Activated naive CD8-positive, alpha-beta T cell treated with anti-CD3 and anti-CD28 coated beads, Interleukin-2, amount 10 ng/mL, durations not matched to agents 7 days and 5 days (primary cell): ENCODE measurements around the gene YKT6. TPM values are rescaled to one million over a fixed set of nuclear protein-coding genes. Genes with fewer than 3 reads are reported as not detected.

Experiments
- ATAC-seq: fragments of 150-1000 bp; cut with Tn5 transposase; one replicate; pipeline ENCODE4 v1.10.0; 2021; ENCODE audit warnings: low read depth, moderate library complexity
- POLR2A ChIA-PET: fragments of 350-600 bp; sonication (Branson Sonifier 250); formaldehyde crosslinking; loops from one replicate; lab custom pipeline; 2021; ENCODE audit warnings: antibody characterized with exemption; lab: Charles Lee
- DNase-seq: peaks from one replicate; pipeline ENCODE4 v3.0.0; 2021
- H3K27ac Mint-ChIP-seq: one replicate; pipeline ENCODE4 v1.8.0; 2022; ENCODE audit warnings: mild to moderate bottlenecking, mixed read lengths
- H3K27me3 Mint-ChIP-seq: one replicate; pipeline ENCODE4 v1.8.0; 2022; ENCODE audit warnings: mild to moderate bottlenecking, moderate library complexity, mixed read lengths
- H3K36me3 Mint-ChIP-seq: one replicate; pipeline ENCODE4 v1.8.0; 2021; ENCODE audit warnings: mild to moderate bottlenecking, mixed read lengths
- H3K4me1 Mint-ChIP-seq: one replicate; pipeline ENCODE4 v1.8.0; 2021; ENCODE audit warnings: mixed read lengths
- H3K4me3 Mint-ChIP-seq: one replicate; pipeline ENCODE4 v1.8.0; 2022; ENCODE audit warnings: mild to moderate bottlenecking, moderate library complexity, mixed read lengths
- H3K9me3 Mint-ChIP-seq: one replicate; pipeline ENCODE4 v1.8.0; 2021; ENCODE audit warnings: mixed read lengths
- total RNA-seq, 2 experiments: library from RNA; stranded (reverse); gene quantifications; one replicate each; pipeline ENCODE4 v1.2.3, GENCODE V29; 2021

Gene YKT6
- total RNA-seq, 2 experiments from 2014 or later: 58.9 to 62.4 TPM

DNA sequence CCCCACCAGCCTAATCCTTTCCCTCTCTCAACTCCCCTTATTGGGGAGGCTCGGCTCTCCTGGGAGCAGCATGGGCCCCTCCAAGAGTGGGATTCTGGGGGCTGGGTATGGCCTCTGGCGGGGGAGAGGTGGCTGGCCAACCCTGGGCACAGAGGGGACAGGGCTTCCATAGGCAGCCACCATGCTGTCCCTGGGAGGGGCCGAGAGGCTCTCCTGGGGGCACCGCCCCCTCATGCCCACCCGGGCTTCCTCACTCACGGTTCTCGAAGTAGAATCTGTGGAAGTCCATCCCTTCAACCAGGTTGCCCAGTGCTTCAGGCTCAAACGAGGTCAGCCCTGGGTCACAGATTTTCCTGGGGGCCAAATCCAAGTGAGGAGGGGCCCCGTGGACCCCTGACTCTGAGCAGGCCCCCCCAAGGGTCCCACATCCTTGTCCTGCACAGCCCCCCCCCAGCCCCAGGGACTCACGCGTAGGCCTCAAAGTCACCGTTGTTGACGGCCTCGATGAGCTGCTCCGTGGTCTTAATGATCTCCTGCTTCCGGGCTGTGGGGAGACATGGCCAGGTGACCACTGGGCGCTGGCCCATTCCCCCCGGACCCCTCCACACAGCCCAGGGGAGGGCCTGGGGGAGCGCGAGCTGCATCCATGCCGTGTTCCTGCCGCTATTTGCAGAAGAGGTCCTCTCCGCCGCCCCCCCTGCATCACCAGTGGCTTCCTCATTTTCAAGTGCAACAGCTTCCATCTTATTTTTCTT, 19.8 kb downstream of the YKT6 start:
- ATAC-seq (no peak), DNase-seq (no peak)
- POLR2A ChIA-PET: no interaction called here
- Mint-ChIP-seq H3K9me3 (no peaks in the 10 kb centered on the region), H3K4me3 (no peak overlapping the region), H3K27ac (no peak overlapping the region), H3K27me3 (no peaks in the 10 kb centered on the region), H3K36me3 (no peaks in the 10 kb centered on the region), H3K4me1 (no peaks in the 10 kb centered on the region)

DNA sequence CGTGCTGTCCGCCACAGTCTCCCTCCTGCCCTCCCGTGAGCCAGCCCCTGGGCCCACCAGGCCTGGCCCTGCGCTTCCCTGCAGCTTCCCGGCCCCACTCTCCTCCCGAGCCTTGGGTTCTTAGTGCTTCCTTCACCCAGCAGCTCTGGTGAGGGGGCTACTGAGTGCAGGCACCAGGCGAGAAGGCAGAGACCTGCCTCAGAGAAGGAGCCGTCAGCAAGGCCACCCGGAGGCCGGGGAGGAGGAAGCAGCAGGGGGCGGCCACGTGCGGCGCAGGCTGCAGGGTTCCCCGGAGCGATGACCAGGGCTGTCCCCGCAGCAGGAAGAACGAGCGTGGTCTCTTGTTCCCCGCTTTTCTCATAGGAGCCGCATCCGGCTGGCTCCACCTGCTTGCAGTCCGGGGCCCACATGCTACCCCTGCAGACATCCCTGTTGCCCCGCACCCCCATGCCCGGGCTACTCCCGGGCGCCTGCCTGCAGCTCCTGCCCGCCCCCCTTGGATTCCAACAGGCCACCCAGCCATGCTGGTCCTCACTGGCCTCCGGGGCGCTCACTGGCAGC, 20.5 kb downstream of the YKT6 start:
- H3K4me3 Mint-ChIP-seq: no peak overlapping the region
- no peak for ATAC-seq
- no peak for DNase-seq
- no peaks in the 10 kb centered on the region for H3K9me3 Mint-ChIP-seq
- no peaks in the 10 kb centered on the region for H3K27me3 Mint-ChIP-seq
- H3K27ac Mint-ChIP-seq: no peak overlapping the region
- POLR2A ChIA-PET: no interaction called here
- no peaks in the 10 kb centered on the region for H3K4me1 Mint-ChIP-seq
- H3K36me3 Mint-ChIP-seq: no peaks in the 10 kb centered on the region

DNA sequence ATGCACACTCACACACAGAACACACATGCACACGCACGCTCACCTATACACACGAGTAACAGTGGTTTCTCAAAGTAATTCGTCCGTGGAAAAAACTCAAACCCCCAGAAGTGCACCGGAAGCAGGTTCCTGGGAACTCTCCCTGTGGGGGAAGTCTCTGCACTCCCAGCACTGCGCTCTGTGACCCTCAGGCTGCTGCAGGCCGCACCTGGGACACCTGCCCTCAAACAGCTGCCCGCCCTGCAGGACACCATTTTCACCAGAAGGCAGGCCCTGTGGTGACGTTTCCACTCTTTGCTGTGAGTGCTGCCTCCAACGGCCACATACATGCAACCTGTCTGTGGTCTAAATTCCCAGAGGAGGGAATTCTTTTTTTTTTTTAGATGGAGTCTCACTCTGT, 21.3 kb downstream of the YKT6 start:
- no peak for ATAC-seq
- Mint-ChIP-seq H3K36me3 (no peaks in the 10 kb centered on the region), H3K9me3 (no peaks in the 10 kb centered on the region), H3K27ac (no peak overlapping the region), H3K4me1 (no peaks in the 10 kb centered on the region), H3K27me3 (no peaks in the 10 kb centered on the region), H3K4me3 (no peak overlapping the region)
- POLR2A ChIA-PET: no interaction called here
- DNase-seq: no peak

GRCh38 chr7:44222776-44223261, 22.0 kb downstream of the YKT6 start:
- Mint-ChIP-seq H3K27me3 (no peaks in the 10 kb centered on the region), H3K4me1 (no peaks in the 10 kb centered on the region), H3K27ac (no peak overlapping the region), H3K36me3 (no peaks in the 10 kb centered on the region), H3K9me3 (no peaks in the 10 kb centered on the region), H3K4me3 (no peak overlapping the region)
- peak; percentile 26 for DNase-seq
- POLR2A ChIA-PET: no interaction called here
- ATAC-seq: no peak

GRCh38 chr7:44223362-44224079, 22.7 kb downstream of the YKT6 start:
- H3K36me3 Mint-ChIP-seq: no peaks in the 10 kb centered on the region
- no peak overlapping the region for H3K4me3 Mint-ChIP-seq
- POLR2A ChIA-PET: no interaction called here
- H3K27ac Mint-ChIP-seq: no peak overlapping the region
- no peaks in the 10 kb centered on the region for H3K4me1 Mint-ChIP-seq
- no peaks in the 10 kb centered on the region for H3K9me3 Mint-ChIP-seq
- no peaks in the 10 kb centered on the region for H3K27me3 Mint-ChIP-seq
- no peak for DNase-seq
- ATAC-seq: no peak

DNA sequence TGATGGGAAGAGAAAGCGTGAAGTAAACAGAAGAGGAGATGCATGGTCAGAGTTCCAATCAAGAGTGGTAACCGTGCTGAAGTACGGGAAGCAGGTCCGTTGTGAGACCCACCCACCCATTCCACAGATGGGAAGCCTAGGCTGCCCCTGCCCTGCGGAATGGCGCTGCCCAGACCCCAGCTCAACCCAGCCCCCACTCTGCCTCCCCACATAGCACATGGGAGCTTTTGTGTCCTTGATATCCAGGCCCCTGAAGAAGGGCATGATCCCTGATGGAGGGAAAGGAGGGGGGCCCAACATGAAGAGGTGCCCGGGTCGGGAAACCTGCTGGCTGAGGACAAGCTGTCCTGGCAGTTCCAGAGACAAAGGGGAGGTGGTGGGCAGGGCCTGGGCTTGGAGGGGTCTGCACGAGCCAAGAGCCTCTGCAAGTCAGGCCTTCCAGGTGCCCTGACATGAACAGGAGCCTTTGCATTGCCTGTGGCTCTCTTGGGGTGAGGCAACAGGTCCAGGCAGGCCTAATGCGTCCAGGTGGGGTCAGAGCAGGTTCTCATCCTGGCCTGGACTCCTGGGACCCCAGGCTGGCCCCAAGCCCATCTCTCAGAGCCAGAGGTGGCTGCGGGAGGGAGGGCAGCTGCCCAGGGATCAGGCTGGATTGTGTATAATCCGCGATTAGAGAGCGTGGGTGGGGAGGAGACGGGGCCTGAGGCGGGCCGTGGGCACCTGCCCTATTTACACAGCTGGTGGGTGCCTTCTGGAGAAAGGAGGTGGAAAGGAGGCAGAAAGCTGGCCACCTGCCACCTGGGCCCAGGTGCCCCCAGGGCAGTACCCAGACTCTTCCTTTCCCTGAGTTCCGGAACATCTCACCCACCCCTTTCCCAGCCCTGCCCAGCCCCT, 23.5 kb downstream of the YKT6 start:
- no peaks in the 10 kb centered on the region for H3K36me3 Mint-ChIP-seq
- no peak for ATAC-seq
- no peak overlapping the region for H3K4me3 Mint-ChIP-seq
- H3K27ac Mint-ChIP-seq: no peak overlapping the region
- no peaks in the 10 kb centered on the region for H3K27me3 Mint-ChIP-seq
- no peaks in the 10 kb centered on the region for H3K9me3 Mint-ChIP-seq
- POLR2A ChIA-PET: interaction anchor here (0.8 kb wide), 1 partner anchor 24 kb away, joined by 4 read pairs; the partner anchor contains the start of gene YKT6
- no peak for DNase-seq
- no peaks in the 10 kb centered on the region for H3K4me1 Mint-ChIP-seq

DNA sequence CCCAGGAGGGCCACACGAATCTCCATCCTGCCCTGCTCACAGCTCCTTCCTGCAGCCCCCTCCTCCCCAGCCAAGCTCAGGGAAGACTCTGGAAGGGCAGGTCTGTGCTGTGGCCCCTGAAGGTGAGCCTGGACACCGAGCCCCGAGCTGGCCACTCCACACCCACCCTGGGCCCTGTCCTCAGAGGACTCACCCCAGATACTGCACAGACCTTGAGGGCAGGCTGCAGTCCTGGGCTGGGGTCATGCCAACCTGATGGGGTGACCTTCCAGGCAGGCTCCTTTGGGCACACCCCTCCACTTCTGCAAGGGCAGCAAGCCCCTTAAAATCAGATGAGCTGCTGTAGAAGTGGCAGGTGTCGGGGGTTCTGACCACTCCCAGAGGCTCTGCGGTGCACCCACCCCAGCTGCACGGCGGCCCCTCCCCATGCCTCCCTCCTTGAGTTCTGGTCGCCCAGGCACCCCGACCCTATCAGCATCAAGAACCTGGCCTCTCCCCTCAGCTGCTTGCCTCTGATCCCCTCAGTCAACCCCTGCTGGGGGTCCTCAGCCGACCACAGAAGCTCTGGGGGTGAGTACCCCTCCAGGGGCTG, 24.3 kb downstream of the YKT6 start:
- no peak overlapping the region for H3K27ac Mint-ChIP-seq
- POLR2A ChIA-PET: interaction anchor here (0.8 kb wide), 1 partner anchor 24 kb away, joined by 4 read pairs; the partner anchor contains the start of gene YKT6
- no peaks in the 10 kb centered on the region for H3K9me3 Mint-ChIP-seq
- H3K4me3 Mint-ChIP-seq: no peak overlapping the region
- H3K4me1 Mint-ChIP-seq: no peaks in the 10 kb centered on the region
- no peaks in the 10 kb centered on the region for H3K36me3 Mint-ChIP-seq
- ATAC-seq (no peak), DNase-seq (no peak)
- no peaks in the 10 kb centered on the region for H3K27me3 Mint-ChIP-seq

DNA sequence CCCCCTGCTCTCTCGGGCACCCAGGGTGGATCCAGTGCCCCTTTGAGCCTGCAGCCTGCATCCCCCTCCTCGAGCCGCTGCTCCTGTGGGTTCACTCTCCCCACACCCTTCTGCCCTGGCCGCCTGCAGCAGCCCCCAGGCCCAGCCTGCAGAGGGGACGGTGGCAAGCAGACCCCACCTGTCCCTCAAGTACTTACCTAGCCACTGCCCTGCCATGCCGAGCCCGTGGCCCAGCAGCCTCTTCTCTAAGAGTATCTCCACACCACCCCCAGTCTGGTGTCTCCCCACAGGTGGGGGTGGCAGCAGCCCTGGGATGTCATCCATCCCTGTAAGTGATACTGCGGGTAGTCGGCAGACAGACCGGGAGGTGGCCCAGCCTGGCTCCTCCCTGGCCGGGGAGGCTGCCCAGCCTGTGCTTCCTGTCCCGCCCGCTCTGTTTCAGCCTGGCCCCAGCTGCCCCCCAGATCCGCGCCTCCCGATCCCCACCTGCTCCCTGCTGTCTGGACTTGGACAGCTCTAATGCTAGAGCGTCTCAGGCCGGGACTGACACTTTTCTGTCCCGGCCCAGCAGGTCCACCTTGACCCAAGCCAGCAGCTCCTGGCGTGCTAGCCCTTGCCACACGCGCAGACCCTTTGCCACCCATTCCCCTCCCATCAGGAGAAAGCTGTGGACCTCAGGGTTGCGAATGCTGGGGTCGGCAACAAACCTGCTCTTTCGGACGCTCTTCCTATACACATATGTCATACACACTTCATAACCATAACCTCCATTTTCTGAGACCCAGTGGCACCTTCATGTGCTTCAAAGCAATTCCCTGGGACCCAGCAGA, 25.0 kb downstream of the YKT6 start:
- Mint-ChIP-seq H3K4me3 (no peak overlapping the region), H3K9me3 (no peaks in the 10 kb centered on the region), H3K27ac (no peak overlapping the region), H3K4me1 (no peaks in the 10 kb centered on the region), H3K36me3 (no peaks in the 10 kb centered on the region), H3K27me3 (no peaks in the 10 kb centered on the region)
- POLR2A ChIA-PET: interaction anchor here (0.8 kb wide), 1 partner anchor 25 kb away, joined by 4 read pairs; the partner anchor contains the start of gene YKT6
- DNase-seq (no peak), ATAC-seq (no peak)

GRCh38 chr7:44226396-44226753, 25.6 kb downstream of the YKT6 start:
- POLR2A ChIA-PET: no interaction called here
- Mint-ChIP-seq H3K9me3 (no peaks in the 10 kb centered on the region), H3K27ac (no peak overlapping the region), H3K4me3 (no peak overlapping the region), H3K36me3 (no peaks in the 10 kb centered on the region), H3K4me1 (no peaks in the 10 kb centered on the region), H3K27me3 (no peaks in the 10 kb centered on the region)
- ATAC-seq: no peak
- DNase-seq: no peak

DNA sequence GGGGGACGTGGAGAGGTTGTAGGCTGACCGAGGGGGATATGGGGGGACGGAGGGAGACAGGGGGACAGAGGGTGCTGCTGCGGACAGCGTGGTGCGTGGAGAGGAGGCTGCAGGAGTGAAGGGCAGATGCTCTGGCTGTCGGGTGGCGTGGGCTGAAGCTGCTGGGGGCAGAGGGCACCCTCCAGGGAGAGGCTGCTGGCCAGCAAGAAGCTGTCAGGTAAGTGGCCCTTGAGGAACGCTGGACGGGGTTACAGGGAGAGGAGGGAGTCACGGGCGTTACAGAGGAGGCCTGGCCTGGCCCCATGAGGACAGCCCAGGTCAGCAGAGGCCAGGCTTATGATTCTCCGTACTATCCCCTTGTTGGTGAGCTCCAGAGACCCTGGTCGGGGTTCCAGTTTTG, 27.1 kb downstream of the YKT6 start:
- no peaks in the 10 kb centered on the region for H3K27me3 Mint-ChIP-seq
- ATAC-seq (no peak), DNase-seq (no peak)
- no peak overlapping the region for H3K27ac Mint-ChIP-seq
- no peaks in the 10 kb centered on the region for H3K4me1 Mint-ChIP-seq
- no peaks in the 10 kb centered on the region for H3K36me3 Mint-ChIP-seq
- no peaks in the 10 kb centered on the region for H3K9me3 Mint-ChIP-seq
- no peak overlapping the region for H3K4me3 Mint-ChIP-seq
- POLR2A ChIA-PET: no interaction called here

DNA sequence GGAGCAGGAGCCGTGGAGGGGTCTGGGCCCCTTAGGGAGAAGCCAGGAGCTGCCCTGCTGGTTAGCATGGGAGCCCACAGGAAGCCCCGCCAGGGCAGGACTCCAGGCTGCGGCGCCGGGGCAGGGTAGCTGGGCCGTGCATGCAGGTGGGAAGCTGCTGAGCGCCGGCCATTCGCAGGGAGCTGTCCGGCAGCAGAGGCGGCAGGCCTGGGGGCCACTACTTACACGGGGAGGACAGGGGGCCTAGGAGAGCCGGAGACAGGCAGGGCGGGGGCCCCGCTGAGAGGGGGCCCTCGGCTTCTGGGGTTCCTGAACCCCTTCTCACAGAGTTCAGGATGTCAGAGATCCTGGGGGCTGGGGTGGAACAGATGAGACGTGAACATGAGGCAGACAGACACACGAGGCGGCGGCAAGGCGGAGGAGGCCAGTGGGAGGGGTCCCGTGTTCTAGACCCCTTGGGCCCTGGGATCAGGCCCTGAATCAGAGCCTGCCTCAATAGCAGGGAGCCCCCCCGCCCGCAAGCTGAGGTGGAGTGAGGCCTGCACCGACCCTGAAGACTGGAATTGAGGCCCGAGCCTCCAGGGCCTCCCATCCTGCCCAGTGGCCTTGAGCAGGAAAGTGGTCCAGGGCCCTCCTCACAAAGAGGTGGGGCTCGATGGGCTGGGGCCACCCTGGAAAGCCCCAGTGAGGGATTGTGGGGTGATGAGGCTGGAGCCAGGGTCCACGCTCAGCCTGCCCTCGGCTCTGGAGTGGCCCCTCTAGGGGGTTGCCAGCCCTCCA, 28.0 kb downstream of the YKT6 start:
- ATAC-seq (no peak), DNase-seq (no peak)
- Mint-ChIP-seq H3K4me3 (no peak overlapping the region), H3K36me3 (no peaks in the 10 kb centered on the region), H3K9me3 (no peaks in the 10 kb centered on the region), H3K27me3 (no peaks in the 10 kb centered on the region), H3K27ac (no peak overlapping the region), H3K4me1 (no peaks in the 10 kb centered on the region)
- POLR2A ChIA-PET: no interaction called here
